Inferior parietal cortex (tissue), 1 donor: ENCODE measurements around the gene IQSEC2.
A peak's percentile ranks its signal among the peaks of the same experiment; 100 is the strongest.

Experiments used
- DNase-seq: peaks from one replicate; pipeline ENCODE4 v3.0.0-alpha.2; 2016; ENCODE audit errors: extremely low spot score

Gene IQSEC2

DNA sequence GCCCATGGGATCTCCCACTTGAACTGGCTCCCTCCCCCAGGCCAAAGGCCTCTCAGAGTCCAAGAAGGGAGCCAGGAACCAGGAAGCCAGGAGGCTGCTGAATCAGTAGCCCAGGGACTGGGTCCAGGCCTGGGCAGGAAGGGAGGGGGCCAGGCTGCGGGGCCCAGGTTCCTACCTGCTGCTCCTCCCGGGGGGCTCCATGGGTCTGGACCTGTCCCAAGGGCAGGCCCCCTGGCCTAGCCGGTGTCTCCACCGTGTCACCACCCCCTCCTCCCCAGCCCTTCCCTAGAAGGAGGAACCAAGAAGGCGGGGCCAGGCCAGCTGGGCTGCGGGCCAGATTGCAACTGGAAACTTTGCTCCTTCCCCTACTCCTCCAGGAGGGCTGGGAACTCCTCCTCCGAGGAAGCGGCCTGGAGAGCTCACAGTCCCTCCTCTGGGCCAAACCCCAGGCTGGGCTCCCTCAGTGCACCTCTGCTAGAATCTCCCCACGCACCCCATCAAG lies at the start of gene IQSEC2:
Gene IQSEC2, minus strand, starts transcription at position 264 of the 502 bp plus-strand sequence.
- DNase-seq = no peak

- DNase-seq = no peak
Measured at GRCh38 chrX:53330331-53330730, 48.9 kb upstream of the IQSEC2 start.

GRCh38 chrX:53324803-53325202 lies 43.4 kb upstream of the IQSEC2 start:
- no peak for DNase-seq

DNA sequence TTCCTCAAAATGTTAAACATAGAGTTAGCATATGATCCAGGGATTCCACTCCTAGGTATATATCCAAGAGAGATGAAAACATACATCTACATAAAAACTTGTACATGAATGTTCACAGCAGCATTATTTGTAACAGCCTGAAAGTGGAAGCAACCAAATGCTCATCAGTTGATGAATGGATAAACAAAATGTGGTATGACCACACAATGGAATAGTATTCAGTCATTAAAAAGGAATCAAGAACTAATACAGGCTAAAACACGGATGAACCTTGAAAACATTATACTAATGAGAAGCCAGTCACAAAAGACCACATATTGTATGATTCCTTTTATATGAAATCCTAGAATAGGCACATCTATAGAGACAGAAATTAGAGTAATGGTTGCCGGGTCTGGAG lies 42.7 kb upstream of the IQSEC2 start:
- no peak for DNase-seq

GRCh38 chrX:53323196-53323595 lies 41.8 kb upstream of the IQSEC2 start:
- no peak for DNase-seq

DNA sequence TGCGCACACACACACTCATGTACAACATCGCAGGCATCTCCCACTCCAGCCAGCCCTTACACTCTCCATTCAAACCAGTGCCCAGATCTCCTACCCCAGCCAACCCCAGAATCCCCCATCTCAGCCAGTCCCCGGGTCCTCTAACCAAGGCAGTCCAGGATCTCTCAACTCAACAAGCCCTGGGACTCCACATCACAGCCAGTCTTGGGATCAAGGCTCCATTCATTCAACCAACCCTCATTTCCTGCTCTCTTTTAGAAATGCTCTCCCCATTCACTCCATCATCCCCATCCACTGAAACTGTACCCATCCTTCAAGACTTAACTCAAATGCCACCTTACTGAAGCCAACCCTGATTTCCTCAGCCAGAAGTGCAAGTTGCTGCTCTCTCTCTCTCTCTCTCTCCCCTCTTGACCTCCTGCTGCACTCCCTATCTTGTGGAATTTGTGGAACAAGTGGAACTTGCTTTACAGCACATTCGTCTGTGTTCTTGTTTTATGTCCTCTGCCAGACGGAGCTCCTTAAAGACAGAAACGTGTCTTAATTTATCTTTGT lies 40.6 kb upstream of the IQSEC2 start:
- DNase-seq = no peak

GRCh38 chrX:53321230-53321942 lies 40.0 kb upstream of the IQSEC2 start:
- no peak for DNase-seq

- DNase-seq = no peak
Measured at GRCh38 chrX:53320543-53321229, 39.3 kb upstream of the IQSEC2 start.

DNA sequence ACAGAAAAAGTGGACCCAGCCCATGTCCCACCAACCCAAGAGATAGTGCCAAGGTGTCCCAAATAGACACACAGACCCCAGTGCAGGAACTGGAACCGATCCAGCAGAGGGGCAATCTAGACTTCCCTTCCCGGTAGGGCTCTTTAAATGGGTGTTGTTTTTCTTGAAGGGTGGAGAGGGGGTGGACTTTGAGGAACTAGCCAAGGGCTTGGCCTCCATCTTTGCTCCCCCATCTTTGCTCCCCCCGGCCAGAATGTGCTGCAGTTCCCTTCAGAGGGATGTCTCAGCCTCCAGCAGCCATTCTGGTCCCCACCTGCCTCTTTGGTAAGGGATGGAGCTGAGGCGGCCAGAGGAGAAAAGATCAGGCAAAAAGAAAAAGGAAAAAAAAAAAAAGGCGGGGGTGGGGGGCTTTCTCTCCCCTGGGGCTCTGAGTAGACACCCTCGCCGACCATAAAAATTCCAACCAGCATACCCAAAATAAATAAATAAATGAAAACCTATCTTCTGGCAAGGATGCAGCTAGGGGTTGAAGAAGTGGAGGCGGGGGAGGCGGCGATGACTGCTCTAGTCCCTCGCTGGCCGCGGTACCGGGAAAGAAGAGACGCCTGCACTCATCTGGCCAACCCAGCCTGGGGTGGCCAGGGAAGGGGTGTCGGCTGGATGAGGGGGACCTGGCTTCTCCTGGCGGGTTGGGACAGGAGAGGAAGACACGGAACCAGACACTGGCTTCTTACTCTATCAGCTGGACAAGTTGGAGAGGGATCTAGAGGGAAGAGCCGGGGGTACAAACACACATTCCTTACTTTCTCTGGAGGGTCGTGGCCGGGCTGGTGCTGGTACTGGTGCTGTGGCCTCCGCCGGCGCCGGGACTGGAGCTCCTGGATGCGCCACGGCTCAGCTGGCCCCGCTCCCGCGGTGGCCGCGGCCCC lies 38.5 kb upstream of the IQSEC2 start:
- no peak for DNase-seq

- DNase-seq = no peak
Measured at GRCh38 chrX:53318766-53319353, 37.5 kb upstream of the IQSEC2 start.

GRCh38 chrX:53317365-53318069 lies 36.1 kb upstream of the IQSEC2 start:
- peak; percentile 74 for DNase-seq

- no peak for DNase-seq
Measured at GRCh38 chrX:53316860-53317237, 35.5 kb upstream of the IQSEC2 start.

DNA sequence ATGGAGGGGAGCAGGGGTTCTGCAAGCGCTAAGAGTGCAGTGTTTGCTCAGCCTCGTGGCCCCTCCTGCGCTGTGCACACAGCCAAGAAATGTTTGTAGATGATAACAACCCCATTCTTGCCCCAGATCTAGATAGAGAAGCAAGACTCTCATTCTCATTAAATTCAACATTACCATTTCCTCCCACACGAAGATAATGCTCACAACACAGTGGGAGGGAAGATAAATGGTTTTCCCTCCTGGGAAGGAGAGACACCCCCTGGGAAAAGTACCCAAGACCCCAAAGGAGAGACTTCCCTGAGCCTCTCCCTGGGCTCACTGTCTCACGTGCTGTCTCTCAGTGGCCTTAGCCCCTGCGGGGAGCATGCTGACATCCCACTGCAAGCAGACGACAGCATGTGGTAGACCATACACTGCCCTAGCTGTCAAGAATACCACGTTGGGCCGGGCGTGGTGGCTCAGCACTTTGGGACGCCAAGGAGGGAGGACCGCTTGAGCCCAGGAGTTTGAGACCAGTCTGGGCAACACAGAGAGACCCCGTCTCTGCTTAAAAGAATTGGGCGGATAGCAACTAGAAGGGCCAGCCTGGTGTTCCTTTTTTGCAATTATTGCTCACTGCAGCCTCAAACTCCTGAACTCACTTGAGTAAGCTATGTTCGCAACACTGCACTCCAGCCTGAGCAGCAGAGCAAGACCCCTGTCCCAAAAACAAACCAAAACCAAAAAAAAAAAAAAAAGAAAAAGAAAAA lies 34.9 kb upstream of the IQSEC2 start:
- no peak for DNase-seq

DNA sequence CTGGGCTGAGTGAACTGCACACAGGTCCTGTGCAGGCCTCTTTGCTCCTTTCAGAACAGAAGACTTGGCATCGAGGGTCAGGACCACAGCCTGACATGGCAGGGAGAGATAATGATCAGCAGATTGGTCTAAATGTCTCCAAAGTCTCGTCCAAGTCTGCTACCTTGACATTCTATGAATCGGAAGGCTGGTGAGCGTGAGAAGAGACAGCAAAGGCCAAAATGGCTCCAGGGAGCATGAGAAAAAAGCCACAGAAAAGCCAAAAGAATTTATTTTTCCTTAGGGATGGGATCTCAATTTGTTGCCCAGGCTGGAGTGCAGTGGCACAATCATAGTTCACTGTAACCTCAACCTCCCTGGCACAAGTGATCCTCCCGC lies 32.3 kb upstream of the IQSEC2 start:
- DNase-seq = no peak

GRCh38 chrX:53312946-53313727 lies 31.8 kb upstream of the IQSEC2 start:
- peak; percentile 76 for DNase-seq

- no peak for DNase-seq
Measured at GRCh38 chrX:53309837-53310236, 28.5 kb upstream of the IQSEC2 start.

GRCh38 chrX:53308836-53309235 lies 27.5 kb upstream of the IQSEC2 start:
- no peak for DNase-seq

DNA sequence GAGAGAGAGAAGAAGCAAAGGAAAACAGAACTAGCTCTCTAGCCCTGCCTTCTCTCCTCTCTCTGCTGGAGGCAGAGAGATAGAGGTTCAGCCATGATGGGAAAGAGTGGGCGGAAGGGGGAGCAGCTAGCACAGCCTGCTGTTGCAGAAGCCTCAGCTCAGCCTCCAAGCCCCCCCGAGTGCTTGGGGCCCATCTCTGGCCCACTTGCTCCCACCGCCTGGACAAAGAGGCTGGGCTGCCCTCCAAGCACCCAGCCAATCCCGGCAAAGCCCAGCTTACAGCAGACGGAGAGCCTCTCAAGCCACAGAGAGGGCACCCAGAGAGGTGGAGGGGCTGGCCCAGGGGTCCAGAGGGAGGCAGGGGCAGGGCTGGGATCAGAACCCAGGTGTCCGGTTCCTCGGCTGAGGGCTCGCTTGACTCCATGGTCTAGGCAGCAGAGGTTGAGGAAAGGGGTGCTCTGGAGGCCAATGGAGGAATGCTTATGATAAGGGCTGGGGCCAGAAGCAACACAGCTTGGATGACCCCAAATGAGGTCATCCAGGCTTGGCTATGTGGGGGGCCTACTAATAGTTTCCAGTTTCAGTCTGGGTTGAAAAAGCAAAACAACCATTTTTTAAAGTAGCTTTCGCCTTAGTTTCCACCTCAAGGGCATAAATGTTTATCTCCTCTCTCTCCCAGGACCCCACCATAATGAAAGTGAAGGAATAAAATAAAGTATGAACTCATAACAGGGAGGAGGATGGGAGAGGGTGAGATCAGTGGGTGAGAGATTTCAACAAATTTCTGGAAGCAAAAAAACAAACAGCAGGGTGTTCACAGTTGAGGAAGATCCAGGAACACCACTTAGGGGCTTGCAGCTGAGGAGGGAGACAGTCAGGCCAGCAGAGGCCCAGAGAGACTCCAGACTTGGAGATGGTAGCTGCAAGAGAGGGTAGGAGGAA lies 24.9 kb upstream of the IQSEC2 start:
- DNase-seq = no peak
